CD14-positive monocyte (primary cell): ENCODE results near the gene DNASE1. TPM values are rescaled to one million over a fixed set of nuclear protein-coding genes. Genes with fewer than 3 reads are reported as not detected.

Source experiments
- DNase-seq, 3 donors: peaks; one replicate each; pipeline ENCODE4 v3.0.0-alpha.2; 2011 to 2022
- H2AFZ ChIP-seq: 2 replicates; pipeline ENCODE4 v1.6.0; 2012; ENCODE audit warnings: mild to moderate bottlenecking, low read depth, low read length, inconsistent platforms; ENCODE audit not compliant: insufficient read depth, poor library complexity, severe bottlenecking
- H3K27ac ChIP-seq, 2 donors: 1 replicate in 1 of 2; 2 replicates in 1 of 2; pipeline ENCODE4 v1.5.1; 2012 to 2013; ENCODE audit warnings: low read length in 2 of 2, control low read depth in 1 of 2, inconsistent platforms in 1 of 2, low read depth in 1 of 2, mild to moderate bottlenecking in 1 of 2
- H3K27me3 ChIP-seq, 2 donors: one replicate each; pipeline versions ENCODE4 v1.6.0 to v1.6.1; 2011 to 2013; ENCODE audit warnings: low read length in 2 of 2; ENCODE audit not compliant: control insufficient read depth in 2 of 2, insufficient read depth in 2 of 2
- H3K36me3 ChIP-seq, 2 donors: replicated peaks in 1 of 2; 1 replicate in 1 of 2; 2 replicates in 1 of 2; pipeline versions ENCODE4 v1.5.1 to v1.6.1; 2012 to 2013; ENCODE audit warnings: low read length in 2 of 2, control low read depth in 1 of 2, inconsistent platforms in 1 of 2, mild to moderate bottlenecking in 1 of 2; ENCODE audit not compliant: insufficient read depth in 2 of 2, control insufficient read depth in 1 of 2
- H3K4me1 ChIP-seq, 2 donors: 1 replicate in 1 of 2; 2 replicates in 1 of 2; pipeline versions ENCODE4 v1.5.1 to v1.6.1; 2012 to 2013; ENCODE audit warnings: low read length in 2 of 2, control low read depth in 1 of 2, inconsistent platforms in 1 of 2, mild to moderate bottlenecking in 1 of 2, moderate library complexity in 1 of 2; ENCODE audit not compliant: insufficient read depth in 2 of 2, control insufficient read depth in 1 of 2
- H3K4me2 ChIP-seq: replicated peaks from 2 replicates; pipeline ENCODE3; 2012; ENCODE audit warnings: low read length, moderate library complexity, mild to moderate bottlenecking; ENCODE audit not compliant: poor library complexity, severe bottlenecking; ENCODE audit errors: extremely low read depth
- H3K4me3 ChIP-seq, 3 experiments: fragments of 200-600 bp in 1 of 3; sonication (generic) in 1 of 3; replicated peaks in 1 of 3; 1 replicate in 2 of 3; 2 replicates in 1 of 3; pipeline ENCODE4 v1.5.1; 2011 to 2013; ENCODE audit warnings: low read length in 3 of 3, mild to moderate bottlenecking in 3 of 3, control low read depth in 2 of 3, low read depth in 2 of 3, inconsistent platforms in 1 of 3, moderate library complexity in 1 of 3
- H3K79me2 ChIP-seq: 2 replicates; pipeline ENCODE4 v1.6.0; 2012; ENCODE audit warnings: mild to moderate bottlenecking, control low read depth, inconsistent platforms, low read length, moderate library complexity; ENCODE audit not compliant: insufficient read depth
- H3K9ac ChIP-seq: 2 replicates; pipeline ENCODE4 v1.6.0; 2017; ENCODE audit warnings: low read length, mild to moderate bottlenecking; ENCODE audit not compliant: insufficient read depth, poor library complexity, severe bottlenecking
- H3K9me3 ChIP-seq, 2 donors: replicated peaks in 1 of 2; 1 replicate in 1 of 2; 2 replicates in 1 of 2; pipeline versions ENCODE4 v1.5.1 to v1.6.1; 2012 to 2013; ENCODE audit warnings: low read length in 2 of 2, control low read depth in 1 of 2; ENCODE audit not compliant: control insufficient read depth in 1 of 2, insufficient read depth in 1 of 2
- H4K20me1 ChIP-seq: 2 replicates; pipeline ENCODE4 v1.6.0; 2012; ENCODE audit warnings: mild to moderate bottlenecking, low read length, control low read depth, moderate library complexity; ENCODE audit not compliant: insufficient read depth
- H3K27ac Mint-ChIP-seq, 7 donors: one replicate each; pipeline ENCODE4 v1.8.0; 2020; ENCODE audit warnings: mild to moderate bottlenecking in 7 of 7, mixed read lengths in 7 of 7, moderate library complexity in 6 of 7, inconsistent platforms in 2 of 7
- H3K27me3 Mint-ChIP-seq, 3 donors: one replicate each; pipeline ENCODE4 v1.8.0; 2021 to 2022; ENCODE audit warnings: low read depth in 3 of 3, mild to moderate bottlenecking in 3 of 3, mixed read lengths in 3 of 3, moderate library complexity in 3 of 3, inconsistent platforms in 1 of 3
- H3K36me3 Mint-ChIP-seq, 2 donors: one replicate each; pipeline ENCODE4 v1.8.0; 2020; ENCODE audit warnings: mixed read lengths in 2 of 2, inconsistent platforms in 1 of 2, mild to moderate bottlenecking in 1 of 2
- H3K4me1 Mint-ChIP-seq: one replicate; pipeline ENCODE4 v1.8.0; 2020; ENCODE audit warnings: mild to moderate bottlenecking, mixed read lengths
- H3K4me3 Mint-ChIP-seq, 2 donors: one replicate each; pipeline ENCODE4 v1.8.0; 2020; ENCODE audit warnings: mild to moderate bottlenecking in 2 of 2, mixed read lengths in 2 of 2, moderate library complexity in 1 of 2
- H3K9me3 Mint-ChIP-seq, 7 donors: one replicate each; pipeline ENCODE4 v1.8.0; 2020 to 2022; ENCODE audit warnings: mixed read lengths in 7 of 7, mild to moderate bottlenecking in 6 of 7, moderate library complexity in 6 of 7, inconsistent platforms in 2 of 7
- WGBS: methylation state at CpG from one replicate; pipeline ENCODE4 v1.1.5; 2013; ENCODE audit warnings: missing lambda C conversion rate; ENCODE audit not compliant: insufficient coverage; 5-methylcytosine and 5-hydroxymethylcytosine counted together
- intact Hi-C, 2 donors: fragments of 100-400 bp; cut with micrococcal nuclease; formaldehyde crosslinking; loops; one replicate each; pipeline versions ENCODE4 v1.15.0 to v1.15.1; 2023
- polyA plus RNA-seq, 3 donors: library from polyadenylated mRNA; depleted of rRNA in 1 of 3; unstranded in 2 of 3; stranded (reverse) in 1 of 3; fragments of 300-500 nt in 2 of 3; fragments of >200 nt in 1 of 3; fragmentation: Illumina TruSeq in 2 of 3; gene quantifications; 1 replicate in 2 of 3; 2 replicates in 1 of 3; pipeline ENCODE4 v1.2.3, GENCODE V29; 2012 to 2021
- TF ChIP-seq, protein P1 (sequence below): fragments of 200-600 bp; IDR thresholded peaks from one replicate; pipeline ENCODE4 v1.8.0; 2022; ENCODE audit warnings: antibody characterized with exemption, mild to moderate bottlenecking

Gene DNASE1
- polyA plus RNA-seq, 3 donors: 1.5 to 21.1 TPM; not detected in 1

- 97% methylated on average over 13 of the region's 15 CpGs for WGBS
- H3K4me1 Mint-ChIP-seq: no peaks in the 10 kb centered on the region
- TF ChIP-seq, protein P1, sequence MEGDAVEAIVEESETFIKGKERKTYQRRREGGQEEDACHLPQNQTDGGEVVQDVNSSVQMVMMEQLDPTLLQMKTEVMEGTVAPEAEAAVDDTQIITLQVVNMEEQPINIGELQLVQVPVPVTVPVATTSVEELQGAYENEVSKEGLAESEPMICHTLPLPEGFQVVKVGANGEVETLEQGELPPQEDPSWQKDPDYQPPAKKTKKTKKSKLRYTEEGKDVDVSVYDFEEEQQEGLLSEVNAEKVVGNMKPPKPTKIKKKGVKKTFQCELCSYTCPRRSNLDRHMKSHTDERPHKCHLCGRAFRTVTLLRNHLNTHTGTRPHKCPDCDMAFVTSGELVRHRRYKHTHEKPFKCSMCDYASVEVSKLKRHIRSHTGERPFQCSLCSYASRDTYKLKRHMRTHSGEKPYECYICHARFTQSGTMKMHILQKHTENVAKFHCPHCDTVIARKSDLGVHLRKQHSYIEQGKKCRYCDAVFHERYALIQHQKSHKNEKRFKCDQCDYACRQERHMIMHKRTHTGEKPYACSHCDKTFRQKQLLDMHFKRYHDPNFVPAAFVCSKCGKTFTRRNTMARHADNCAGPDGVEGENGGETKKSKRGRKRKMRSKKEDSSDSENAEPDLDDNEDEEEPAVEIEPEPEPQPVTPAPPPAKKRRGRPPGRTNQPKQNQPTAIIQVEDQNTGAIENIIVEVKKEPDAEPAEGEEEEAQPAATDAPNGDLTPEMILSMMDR: no peak
- H3K9me3 Mint-ChIP-seq: no peaks in the 10 kb centered on the region
- peaks cover 40 to 75% of the 10 kb centered on the region in 2 donors for H3K36me3 Mint-ChIP-seq
- H3K79me2 ChIP-seq: no peaks in the 10 kb centered on the region
- H3K36me3 ChIP-seq: peaks cover 30 to 38% of the 10 kb centered on the region in 2 donors
- H4K20me1 ChIP-seq: no peaks in the 10 kb centered on the region
- H2AFZ ChIP-seq: no peak overlapping the region
- H3K4me2 ChIP-seq: no peak overlapping the region
- H3K9ac ChIP-seq: no peak overlapping the region
- H3K4me1 ChIP-seq: no peaks in the 10 kb centered on the region
- no peaks in the 10 kb centered on the region for H3K9me3 ChIP-seq
- H3K4me3 Mint-ChIP-seq: no peak overlapping the region
- intact Hi-C loops: loop anchor here in 1 of 2 donors (10.0 kb wide), 1 partner anchor 62 kb away; no protein-coding TSS in a partner anchor
- no peaks in the 10 kb centered on the region for H3K27me3 ChIP-seq
- H3K27ac ChIP-seq: no peak overlapping the region
- H3K27me3 Mint-ChIP-seq: no peaks in the 10 kb centered on the region
- no peak for DNase-seq
- no peak overlapping the region for H3K4me3 ChIP-seq
- H3K27ac Mint-ChIP-seq: no peak overlapping the region
These were observed 8.1 kb upstream of the DNASE1 start for GRCh38 chr16:3646348-3646920.

DNA sequence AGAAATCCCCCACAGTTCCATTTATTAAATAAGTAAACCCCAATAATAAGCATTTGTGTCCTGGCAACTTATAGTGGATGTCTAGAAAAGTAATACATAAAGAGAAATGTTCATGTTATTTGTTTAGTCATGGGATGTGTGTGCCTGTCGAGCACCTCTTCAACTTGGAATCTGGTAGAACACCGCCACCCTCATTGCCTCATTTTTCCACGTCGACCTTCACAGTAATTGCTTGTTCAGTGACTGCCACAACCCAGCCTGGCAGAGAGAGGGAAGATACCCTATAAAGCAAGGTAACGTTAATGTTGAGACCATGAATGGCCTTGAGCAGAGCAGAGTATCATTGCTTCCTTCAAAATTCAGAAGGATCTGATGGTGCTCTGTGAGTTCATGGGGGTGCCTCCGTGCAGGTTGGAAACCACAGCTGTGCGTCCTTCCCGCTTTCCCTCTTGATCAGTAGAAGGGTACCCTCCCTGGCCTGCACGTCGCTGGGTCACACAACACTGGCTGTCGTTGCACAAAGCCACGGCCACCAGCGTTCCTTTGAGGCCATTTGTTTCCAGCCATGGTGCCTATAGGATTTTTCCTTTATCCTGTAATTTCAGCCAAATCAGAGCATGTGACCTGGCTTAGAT, 3.7 kb upstream of the DNASE1 start:
- H3K36me3 Mint-ChIP-seq: peaks cover 43 to 70% of the 10 kb centered on the region in 2 donors
- Histone ChIP-seq H3K27me3 (no peaks in the 10 kb centered on the region), H4K20me1 (no peaks in the 10 kb centered on the region), H3K9ac (no peak overlapping the region), H3K79me2 (no peaks in the 10 kb centered on the region), H2AFZ (no peak overlapping the region), H3K4me2 (no peak overlapping the region), H3K36me3 (peaks cover 24 to 39% of the 10 kb centered on the region in 2 donors), H3K27ac (no peak overlapping the region), H3K4me3 (no peak overlapping the region), H3K9me3 (no peaks in the 10 kb centered on the region), H3K4me1 (no peaks in the 10 kb centered on the region)
- DNase-seq: no peak
- TF ChIP-seq, protein P1: no peak
- H3K4me3 Mint-ChIP-seq: no peak overlapping the region
- intact Hi-C loops: no loop called here
- WGBS: 94% methylated on average over 13 of the region's 13 CpGs
- no peak overlapping the region for H3K27ac Mint-ChIP-seq
- H3K9me3 Mint-ChIP-seq: no peaks in the 10 kb centered on the region
- H3K27me3 Mint-ChIP-seq: no peaks in the 10 kb centered on the region
- peaks cover 1% of the 10 kb centered on the region for H3K4me1 Mint-ChIP-seq
